ENCODE results near the gene TSPAN31.
A peak's percentile ranks its signal among the peaks of the same experiment; 100 is the strongest.

The TSPAN31 gene

GRCh38 chr12:57769594-57769993, 24.8 kb downstream of the TSPAN31 start:
- ATAC-seq (ENCODE audit: low read depth), result no peak
- Histone ChIP-seq H3K36me3 (ENCODE audit: low read depth) (peaks cover 27% of the 10 kb centered on the region), H3K4me3 (ENCODE audit: severe bottlenecking) (no peak overlapping the region), H3K27me3 (ENCODE audit: insufficient read depth, poor library complexity, severe bottlenecking) (no peaks in the 10 kb centered on the region), H3K27ac (ENCODE audit: poor library complexity, severe bottlenecking) (no peak overlapping the region), H3K4me1 (ENCODE audit: insufficient read depth, poor library complexity, severe bottlenecking) (peaks cover 4% of the 10 kb centered on the region), H3K9me3 (ENCODE audit: severe bottlenecking) (no peaks in the 10 kb centered on the region)
- DNase-seq (ENCODE audit: low spot score), result no peak
- TF ChIP-seq CTCF (IDR thresholded peaks at IDR 0.05; ENCODE audit: poor library complexity, severe bottlenecking), result no peak

- no peak for TF ChIP-seq CTCF (IDR thresholded peaks at IDR 0.05; ENCODE audit: poor library complexity, severe bottlenecking)
- Histone ChIP-seq H3K36me3 (ENCODE audit: low read depth) (peaks cover 32% of the 10 kb centered on the region), H3K27me3 (ENCODE audit: insufficient read depth, poor library complexity, severe bottlenecking) (no peaks in the 10 kb centered on the region), H3K4me3 (ENCODE audit: severe bottlenecking) (no peak overlapping the region), H3K27ac (ENCODE audit: poor library complexity, severe bottlenecking) (peak overlapping the region; percentile 81), H3K9me3 (ENCODE audit: severe bottlenecking) (no peaks in the 10 kb centered on the region), H3K4me1 (ENCODE audit: insufficient read depth, poor library complexity, severe bottlenecking) (peaks cover 4% of the 10 kb centered on the region)
- DNase-seq (ENCODE audit: low spot score), result no peak
- no peak for ATAC-seq (ENCODE audit: low read depth)
Measured at GRCh38 chr12:57770734-57771133, 25.9 kb downstream of the TSPAN31 start.

- peak; percentile 93 for DNase-seq (ENCODE audit: low spot score)
- Histone ChIP-seq H3K4me1 (ENCODE audit: insufficient read depth, poor library complexity, severe bottlenecking) (peaks cover 4% of the 10 kb centered on the region), H3K27ac (ENCODE audit: poor library complexity, severe bottlenecking) (peak overlapping the region; percentile 81), H3K36me3 (ENCODE audit: low read depth) (peaks cover 32% of the 10 kb centered on the region), H3K27me3 (ENCODE audit: insufficient read depth, poor library complexity, severe bottlenecking) (no peaks in the 10 kb centered on the region), H3K4me3 (ENCODE audit: severe bottlenecking) (peak overlapping the region; percentile 51), H3K9me3 (ENCODE audit: severe bottlenecking) (no peaks in the 10 kb centered on the region)
- peak; percentile 59 for ATAC-seq (ENCODE audit: low read depth)
- no peak for TF ChIP-seq CTCF (IDR thresholded peaks at IDR 0.05; ENCODE audit: poor library complexity, severe bottlenecking)
Measured at GRCh38 chr12:57771236-57771872, 26.5 kb downstream of the TSPAN31 start.

- no peaks in the 10 kb centered on the region for H3K9me3 ChIP-seq (ENCODE audit: severe bottlenecking)
- H3K27me3 ChIP-seq (ENCODE audit: insufficient read depth, poor library complexity, severe bottlenecking), result no peaks in the 10 kb centered on the region
- peak within 1 kb of the TSS; percentile 51 for H3K4me3 ChIP-seq (ENCODE audit: severe bottlenecking)
- H3K36me3 ChIP-seq (ENCODE audit: low read depth), result peaks cover 32% of the 10 kb centered on the region
- H3K4me1 ChIP-seq (ENCODE audit: insufficient read depth, poor library complexity, severe bottlenecking), result peaks cover 4% of the 10 kb centered on the region
- DNase-seq (ENCODE audit: low spot score) (peak; percentile 96), ATAC-seq (ENCODE audit: low read depth) (peak; percentile 86)
- peak within 1 kb of the TSS; percentile 81 for H3K27ac ChIP-seq (ENCODE audit: poor library complexity, severe bottlenecking)
- TF ChIP-seq CTCF (IDR thresholded peaks at IDR 0.05; ENCODE audit: poor library complexity, severe bottlenecking), result no peak
Measured at GRCh38 chr12:57771873-57772428, 27.1 kb downstream of the TSPAN31 start, which contains the start of gene METTL1. Gene METTL1 (minus strand): TSS chr12:57772105. CDS start chr12:57772083, 22 bp downstream.

Measured in RWPE2 (cell line).